ENCODE data around the gene P2RX7.

DNA sequence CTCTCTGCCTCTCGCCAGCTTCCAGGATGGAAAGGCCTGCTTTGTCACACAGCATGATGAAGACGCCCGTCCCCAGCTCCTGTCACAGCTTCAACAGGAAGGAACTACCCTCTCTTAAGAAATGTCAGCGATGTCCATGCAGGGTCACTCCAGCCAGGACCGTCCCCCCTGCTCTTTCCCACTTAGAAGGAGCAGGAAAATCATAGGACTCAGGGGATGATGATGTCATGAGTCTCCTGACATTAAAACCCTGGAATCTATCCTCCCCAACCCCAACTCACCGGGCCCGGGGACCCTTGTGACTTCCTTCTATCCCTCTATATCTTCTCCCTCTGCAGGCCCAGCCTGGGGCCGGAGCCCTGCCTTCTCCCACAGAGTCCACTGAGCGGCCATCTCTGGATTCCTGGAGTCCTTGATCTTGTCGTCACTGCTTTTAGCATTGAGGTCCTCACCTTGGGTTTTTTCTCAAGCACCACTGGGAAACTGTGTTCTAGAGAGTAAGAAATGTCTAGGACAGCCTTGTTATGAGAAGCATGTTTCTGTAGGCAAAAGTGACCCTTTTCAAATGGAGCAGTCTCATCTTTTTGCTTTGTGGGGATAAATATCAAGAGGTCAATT is 42.8 kb upstream of the P2RX7 start:
- TF ChIP-seq EZH2 (IDR thresholded peaks at IDR 0.05; ENCODE audit: borderline replicate concordance, low read length) = no peak
- TF ChIP-seq, protein P1, sequence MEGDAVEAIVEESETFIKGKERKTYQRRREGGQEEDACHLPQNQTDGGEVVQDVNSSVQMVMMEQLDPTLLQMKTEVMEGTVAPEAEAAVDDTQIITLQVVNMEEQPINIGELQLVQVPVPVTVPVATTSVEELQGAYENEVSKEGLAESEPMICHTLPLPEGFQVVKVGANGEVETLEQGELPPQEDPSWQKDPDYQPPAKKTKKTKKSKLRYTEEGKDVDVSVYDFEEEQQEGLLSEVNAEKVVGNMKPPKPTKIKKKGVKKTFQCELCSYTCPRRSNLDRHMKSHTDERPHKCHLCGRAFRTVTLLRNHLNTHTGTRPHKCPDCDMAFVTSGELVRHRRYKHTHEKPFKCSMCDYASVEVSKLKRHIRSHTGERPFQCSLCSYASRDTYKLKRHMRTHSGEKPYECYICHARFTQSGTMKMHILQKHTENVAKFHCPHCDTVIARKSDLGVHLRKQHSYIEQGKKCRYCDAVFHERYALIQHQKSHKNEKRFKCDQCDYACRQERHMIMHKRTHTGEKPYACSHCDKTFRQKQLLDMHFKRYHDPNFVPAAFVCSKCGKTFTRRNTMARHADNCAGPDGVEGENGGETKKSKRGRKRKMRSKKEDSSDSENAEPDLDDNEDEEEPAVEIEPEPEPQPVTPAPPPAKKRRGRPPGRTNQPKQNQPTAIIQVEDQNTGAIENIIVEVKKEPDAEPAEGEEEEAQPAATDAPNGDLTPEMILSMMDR (IDR thresholded peaks at IDR 0.05; ENCODE audit: low read length) = no peak

Measured in OCI-LY1 (cell line).